Measurements from ENCODE around the gene SOX15.

DNA sequence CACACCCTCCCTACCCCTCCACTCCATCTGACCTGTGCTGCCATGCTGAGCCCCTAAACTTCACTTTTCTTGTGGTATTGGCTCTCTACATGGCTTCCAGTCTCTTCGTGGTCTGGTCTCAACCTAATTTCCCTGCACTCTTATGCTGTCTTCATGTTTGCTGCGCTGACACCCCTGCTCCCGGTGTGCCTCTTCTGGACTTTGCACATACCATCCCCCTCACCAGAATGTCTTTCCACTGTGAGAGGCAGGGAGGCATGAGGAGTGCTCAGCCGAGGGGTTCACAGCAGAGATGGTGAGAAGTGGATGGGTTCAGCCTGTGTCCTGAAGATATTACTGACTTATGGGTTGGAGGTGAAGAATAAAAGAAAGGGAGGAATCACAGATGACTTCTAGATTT lies 38.5 kb downstream of the SOX15 start:
- TF ChIP-seq CTCF (IDR thresholded peaks at IDR 0.05) (no peak), TCF7L2 (IDR thresholded peaks at IDR 0.05; ENCODE audit: low read depth, low read length) (no peak)
- TF ChIP-seq, protein P1, sequence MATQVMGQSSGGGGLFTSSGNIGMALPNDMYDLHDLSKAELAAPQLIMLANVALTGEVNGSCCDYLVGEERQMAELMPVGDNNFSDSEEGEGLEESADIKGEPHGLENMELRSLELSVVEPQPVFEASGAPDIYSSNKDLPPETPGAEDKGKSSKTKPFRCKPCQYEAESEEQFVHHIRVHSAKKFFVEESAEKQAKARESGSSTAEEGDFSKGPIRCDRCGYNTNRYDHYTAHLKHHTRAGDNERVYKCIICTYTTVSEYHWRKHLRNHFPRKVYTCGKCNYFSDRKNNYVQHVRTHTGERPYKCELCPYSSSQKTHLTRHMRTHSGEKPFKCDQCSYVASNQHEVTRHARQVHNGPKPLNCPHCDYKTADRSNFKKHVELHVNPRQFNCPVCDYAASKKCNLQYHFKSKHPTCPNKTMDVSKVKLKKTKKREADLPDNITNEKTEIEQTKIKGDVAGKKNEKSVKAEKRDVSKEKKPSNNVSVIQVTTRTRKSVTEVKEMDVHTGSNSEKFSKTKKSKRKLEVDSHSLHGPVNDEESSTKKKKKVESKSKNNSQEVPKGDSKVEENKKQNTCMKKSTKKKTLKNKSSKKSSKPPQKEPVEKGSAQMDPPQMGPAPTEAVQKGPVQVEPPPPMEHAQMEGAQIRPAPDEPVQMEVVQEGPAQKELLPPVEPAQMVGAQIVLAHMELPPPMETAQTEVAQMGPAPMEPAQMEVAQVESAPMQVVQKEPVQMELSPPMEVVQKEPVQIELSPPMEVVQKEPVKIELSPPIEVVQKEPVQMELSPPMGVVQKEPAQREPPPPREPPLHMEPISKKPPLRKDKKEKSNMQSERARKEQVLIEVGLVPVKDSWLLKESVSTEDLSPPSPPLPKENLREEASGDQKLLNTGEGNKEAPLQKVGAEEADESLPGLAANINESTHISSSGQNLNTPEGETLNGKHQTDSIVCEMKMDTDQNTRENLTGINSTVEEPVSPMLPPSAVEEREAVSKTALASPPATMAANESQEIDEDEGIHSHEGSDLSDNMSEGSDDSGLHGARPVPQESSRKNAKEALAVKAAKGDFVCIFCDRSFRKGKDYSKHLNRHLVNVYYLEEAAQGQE (IDR thresholded peaks at IDR 0.05; ENCODE audit: insufficient read depth in 1 of 2, low read depth in 2 of 2, low read length in 1 of 2), result no peak
